GM13977 (cell line): ENCODE measurements around the gene REV3L.

Source experiments
- DNase-seq: peaks from one replicate; pipeline ENCODE4 v3.0.0; 2012; ENCODE audit warnings: low spot score
- in situ Hi-C: fragments of 300-500 bp; cut with MboI; formaldehyde crosslinking; loops from one replicate; pipeline ENCODE4 v1.12.0; 2022; ENCODE audit warnings: low sequenced_read_pairs, low pct_unique_long_range_greater_than_20kb, mixed read lengths, inconsistent platforms; ENCODE audit not compliant: unreplicated experiment
- TF ChIP-seq, protein P1 (sequence below): IDR thresholded peaks from 2 replicates; pipeline ENCODE4 v1.5.1; 2012; ENCODE audit warnings: mild to moderate bottlenecking, control low read depth; ENCODE audit not compliant: insufficient read depth; ENCODE audit errors: extremely low read depth, missing control alignments

REV3L gene

DNA sequence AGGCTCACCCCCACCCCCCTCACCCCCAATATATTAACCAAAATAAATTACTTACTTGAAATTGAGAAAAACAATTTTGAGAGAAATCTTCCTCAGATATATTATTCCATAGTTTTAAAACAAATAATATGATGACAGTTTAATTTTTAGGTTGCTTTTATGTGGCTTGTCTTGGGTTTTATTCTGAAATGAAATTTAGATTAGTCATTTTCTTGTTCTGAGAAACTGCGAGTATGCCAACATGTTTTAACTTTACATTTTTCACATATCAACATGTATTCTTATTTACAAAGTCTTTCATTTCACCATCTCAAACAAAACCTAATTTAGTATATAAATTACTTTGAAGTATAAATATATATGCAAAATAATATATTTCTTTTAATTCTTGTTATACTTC lies 11.1 kb downstream of the REV3L start:
- no peak for DNase-seq
- in situ Hi-C loops, result loop anchor here (10.0 kb wide), 1 partner anchor 207 kb away; no protein-coding TSS in a partner anchor
- TF ChIP-seq, protein P1, sequence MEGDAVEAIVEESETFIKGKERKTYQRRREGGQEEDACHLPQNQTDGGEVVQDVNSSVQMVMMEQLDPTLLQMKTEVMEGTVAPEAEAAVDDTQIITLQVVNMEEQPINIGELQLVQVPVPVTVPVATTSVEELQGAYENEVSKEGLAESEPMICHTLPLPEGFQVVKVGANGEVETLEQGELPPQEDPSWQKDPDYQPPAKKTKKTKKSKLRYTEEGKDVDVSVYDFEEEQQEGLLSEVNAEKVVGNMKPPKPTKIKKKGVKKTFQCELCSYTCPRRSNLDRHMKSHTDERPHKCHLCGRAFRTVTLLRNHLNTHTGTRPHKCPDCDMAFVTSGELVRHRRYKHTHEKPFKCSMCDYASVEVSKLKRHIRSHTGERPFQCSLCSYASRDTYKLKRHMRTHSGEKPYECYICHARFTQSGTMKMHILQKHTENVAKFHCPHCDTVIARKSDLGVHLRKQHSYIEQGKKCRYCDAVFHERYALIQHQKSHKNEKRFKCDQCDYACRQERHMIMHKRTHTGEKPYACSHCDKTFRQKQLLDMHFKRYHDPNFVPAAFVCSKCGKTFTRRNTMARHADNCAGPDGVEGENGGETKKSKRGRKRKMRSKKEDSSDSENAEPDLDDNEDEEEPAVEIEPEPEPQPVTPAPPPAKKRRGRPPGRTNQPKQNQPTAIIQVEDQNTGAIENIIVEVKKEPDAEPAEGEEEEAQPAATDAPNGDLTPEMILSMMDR, result no peak

DNA sequence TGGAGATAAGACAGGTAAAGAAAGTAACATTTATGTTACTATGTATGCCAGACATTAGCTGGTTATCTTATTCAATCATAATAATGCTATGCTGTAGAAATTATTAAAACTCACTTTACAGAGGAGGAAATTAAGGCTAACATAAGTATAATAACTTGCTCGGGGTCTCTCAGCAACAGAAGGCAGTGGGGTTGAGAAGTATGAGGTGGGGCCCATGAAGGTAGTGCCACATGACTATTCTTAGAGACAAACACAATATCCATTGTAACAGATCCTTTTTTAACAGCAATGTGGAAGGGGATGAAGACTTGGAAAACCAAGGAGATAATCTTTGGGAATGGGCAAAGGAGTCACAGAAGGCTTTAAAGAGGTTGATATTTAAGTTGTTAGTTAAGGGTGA lies 11.5 kb downstream of the REV3L start:
- in situ Hi-C loops, result loop anchor here (10.0 kb wide), 1 partner anchor 207 kb away; no protein-coding TSS in a partner anchor
- DNase-seq, result no peak
- TF ChIP-seq, protein P1, result no peak

DNA sequence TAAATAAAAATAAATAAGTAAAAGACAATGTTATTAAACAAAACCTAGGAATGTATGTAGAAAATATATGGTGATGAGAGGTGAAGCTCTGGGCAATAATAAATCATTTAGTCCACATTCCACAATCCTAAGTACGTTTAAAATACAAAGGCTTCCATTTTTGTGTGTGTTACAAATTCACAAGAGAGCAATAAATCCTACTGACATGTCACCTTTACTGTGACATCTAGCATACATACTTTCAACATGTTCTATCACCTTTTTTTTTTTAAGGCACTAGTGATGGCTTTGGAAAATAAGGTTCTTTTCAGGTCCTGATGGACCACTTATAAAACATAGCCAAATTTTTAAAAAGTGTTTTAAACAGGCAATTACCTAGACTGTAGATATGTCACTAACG lies 12.0 kb downstream of the REV3L start:
- DNase-seq, result no peak
- TF ChIP-seq, protein P1, result no peak
- in situ Hi-C loops, result loop anchor here (10.0 kb wide), 1 partner anchor 206 kb away; no protein-coding TSS in a partner anchor

DNA sequence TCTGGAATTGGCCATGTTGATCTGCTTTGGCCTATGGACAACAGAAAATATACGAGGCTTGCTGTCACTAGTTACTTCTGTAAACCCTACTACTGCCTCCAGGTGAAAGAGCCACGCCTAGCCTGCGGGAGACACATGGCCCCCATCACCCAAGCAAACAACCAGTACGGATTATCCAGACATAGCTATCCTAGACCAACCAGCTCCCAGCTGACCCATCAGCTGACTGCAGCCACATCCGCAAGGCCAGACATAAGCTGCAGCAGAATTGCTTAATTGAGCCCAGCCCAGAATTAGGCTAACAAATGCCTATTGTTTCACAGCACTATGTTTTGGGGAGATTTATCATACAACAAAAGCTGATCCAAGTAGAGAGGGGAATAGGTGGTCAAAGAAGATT lies 13.5 kb downstream of the REV3L start:
- in situ Hi-C loops, result no loop called here
- TF ChIP-seq, protein P1, result no peak

DNA sequence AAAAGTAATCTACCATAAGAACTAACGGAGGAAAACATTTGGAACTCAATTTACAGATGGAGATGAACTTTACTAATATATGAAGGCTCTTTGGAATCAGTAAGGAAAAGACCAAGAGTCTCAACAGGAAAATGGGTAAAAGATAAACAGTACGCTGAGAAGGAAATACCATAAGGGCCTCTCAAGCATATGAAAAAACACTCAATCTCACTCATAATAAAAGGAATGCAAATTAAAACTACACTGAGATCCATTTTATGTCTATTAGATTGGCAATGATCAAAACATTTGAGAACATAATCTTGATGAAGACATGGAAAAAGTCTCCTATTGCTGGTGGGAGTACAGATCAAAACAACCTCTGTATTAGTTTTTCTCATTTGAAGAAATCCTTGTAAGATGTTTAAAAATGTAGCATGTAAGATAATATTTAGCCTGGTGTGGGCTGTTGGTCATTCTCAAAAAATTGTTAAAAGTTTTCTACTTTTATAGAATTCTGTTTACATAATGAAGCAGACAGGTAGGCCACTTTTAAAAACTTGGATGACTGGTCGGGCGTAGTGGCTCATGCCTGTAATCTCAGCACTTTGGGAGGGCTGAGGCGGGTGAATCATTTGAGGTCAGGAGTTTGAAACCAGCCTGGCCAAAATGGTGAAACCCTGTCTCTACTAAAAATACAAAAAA lies 14.5 kb downstream of the REV3L start:
- no peak for DNase-seq
- in situ Hi-C loops, result no loop called here
- TF ChIP-seq, protein P1, result no peak

More for the DNA sequence above, 13.5 kb downstream of the REV3L start:
- DNase-seq, result no peak

DNA sequence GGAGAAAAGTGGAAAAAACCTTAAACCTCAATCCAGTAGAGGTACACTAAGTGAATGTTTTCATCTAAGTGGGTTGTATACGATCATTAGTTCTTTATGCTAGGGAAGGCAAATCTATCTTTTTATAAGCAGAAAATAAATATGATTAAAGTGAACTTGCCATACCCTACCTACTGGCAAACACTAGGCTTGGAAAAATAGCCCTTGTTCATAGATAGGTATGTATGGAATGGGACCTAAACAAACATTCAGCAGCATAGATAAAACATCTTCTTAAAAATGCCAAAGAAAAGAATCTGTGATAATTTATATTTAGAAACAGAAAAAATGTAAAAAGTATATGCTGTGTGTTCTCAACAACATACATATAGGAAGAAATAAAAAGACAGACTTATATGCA lies 18.8 kb downstream of the REV3L start:
- TF ChIP-seq, protein P1, result no peak
- in situ Hi-C loops, result no loop called here

More for the DNA sequence above, 18.8 kb downstream of the REV3L start:
- DNase-seq, result no peak
